Esophagus (tissue), 2 donors: ENCODE results near the gene SAPCD1. TPM values are rescaled to one million over a fixed set of nuclear protein-coding genes. Genes with fewer than 3 reads are reported as not detected.
A peak's percentile ranks its signal among the peaks of the same experiment; 100 is the strongest.

Source experiments
- H3K27ac ChIP-seq, 2 donors: one replicate each; pipeline ENCODE4 v1.5.1; 2013; ENCODE audit warnings: low read depth in 2 of 2, mild to moderate bottlenecking in 2 of 2, inconsistent platforms in 1 of 2, low read length in 1 of 2, moderate library complexity in 1 of 2
- H3K27me3 ChIP-seq, 2 donors: one replicate each; pipeline ENCODE4 v1.6.1; 2013; ENCODE audit warnings: low read length in 2 of 2, control low read depth in 1 of 2, mild to moderate bottlenecking in 1 of 2; ENCODE audit not compliant: insufficient read depth in 2 of 2, control insufficient read depth in 1 of 2
- H3K36me3 ChIP-seq, 2 donors: one replicate each; pipeline ENCODE4 v1.6.1; 2013; ENCODE audit warnings: low read length in 1 of 2; ENCODE audit not compliant: control insufficient read depth in 2 of 2, insufficient read depth in 2 of 2
- H3K4me1 ChIP-seq, 2 donors: one replicate each; pipeline ENCODE4 v1.6.1; 2013; ENCODE audit warnings: low read length in 1 of 2; ENCODE audit not compliant: control insufficient read depth in 2 of 2, insufficient read depth in 2 of 2
- H3K4me3 ChIP-seq, 2 donors: one replicate each; pipeline ENCODE4 v1.5.1; 2013; ENCODE audit warnings: low read length in 2 of 2, mild to moderate bottlenecking in 2 of 2, low read depth in 1 of 2, moderate library complexity in 1 of 2
- H3K9me3 ChIP-seq, 2 donors: one replicate each; pipeline ENCODE4 v1.6.1; 2013; ENCODE audit warnings: mild to moderate bottlenecking in 2 of 2, low read depth in 1 of 2, low read length in 1 of 2, moderate library complexity in 1 of 2; ENCODE audit not compliant: control insufficient read depth in 2 of 2, insufficient read depth in 1 of 2
- WGBS, 2 donors: extraction: QIAGEN DNeasy Blood & Tissue Kit; methylation state at CpG; one replicate each; pipeline ENCODE4 v1.1.7; 2013; 5-methylcytosine and 5-hydroxymethylcytosine counted together
- polyA plus RNA-seq, 2 donors: library from polyadenylated mRNA; stranded (reverse); fragments of 200-250 nt; gene quantifications; one replicate each; pipeline ENCODE4 v1.2.3, GENCODE V29; 2013
- donor health status: healthy with polysubstance abuse.
- donor health status: Bipolar disorder and iron deficiency.

The SAPCD1 gene
- polyA plus RNA-seq, 2 donors: 2.3 to 7.6 TPM

DNA sequence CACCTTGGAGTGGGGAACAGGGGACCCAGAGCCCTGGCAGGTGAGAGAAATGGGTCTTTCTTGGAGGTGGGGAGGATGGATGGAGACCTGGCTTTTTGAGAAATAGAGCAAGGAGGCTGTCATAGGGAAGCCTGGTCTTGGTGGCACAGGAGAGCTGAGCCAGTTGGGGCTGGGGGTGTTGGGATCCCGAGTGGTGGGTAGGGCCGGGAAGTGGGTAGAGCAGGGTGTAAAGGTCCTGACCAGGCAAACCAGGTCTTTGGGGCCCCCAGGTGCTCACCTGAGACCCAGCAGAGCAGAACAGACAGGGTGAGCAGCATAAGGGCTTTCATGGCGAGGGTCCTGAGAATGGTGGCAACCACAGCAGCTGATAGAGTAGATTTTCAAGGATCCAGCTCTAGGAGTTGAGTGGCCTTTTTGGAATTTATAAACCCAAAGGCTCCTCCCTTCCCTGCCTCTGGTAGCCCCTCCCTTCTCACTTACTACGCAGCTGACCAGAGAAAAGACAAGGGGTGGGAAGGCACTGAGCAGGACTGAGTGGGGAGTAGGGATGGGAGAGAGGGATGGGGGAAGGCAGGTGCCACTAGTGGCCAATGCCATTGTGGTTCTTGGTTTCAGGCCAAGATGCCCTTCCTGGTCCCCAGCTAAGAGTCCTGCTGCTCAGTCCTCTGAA, 41.0 kb upstream of the SAPCD1 start, which contains the start of gene LY6G6C:
Gene LY6G6C, minus strand, starts transcription at position 396 of the 670 bp plus-strand sequence. Its CDS starts 67 bp downstream, at position 329.
- no peaks in the 10 kb centered on the region for H3K9me3 ChIP-seq
- H3K27me3 ChIP-seq: no peaks in the 10 kb centered on the region
- no peak within 1 kb of the TSS for H3K4me3 ChIP-seq
- H3K27ac ChIP-seq: peak within 1 kb of the TSS; percentile 21 to 97
- 83 to 89% methylated on average over 4 of the region's 4 CpGs for WGBS, 2 donors
- no peaks in the 10 kb centered on the region for H3K36me3 ChIP-seq
- H3K4me1 ChIP-seq: peaks cover 0 to 25% of the 10 kb centered on the region in 2 donors

DNA sequence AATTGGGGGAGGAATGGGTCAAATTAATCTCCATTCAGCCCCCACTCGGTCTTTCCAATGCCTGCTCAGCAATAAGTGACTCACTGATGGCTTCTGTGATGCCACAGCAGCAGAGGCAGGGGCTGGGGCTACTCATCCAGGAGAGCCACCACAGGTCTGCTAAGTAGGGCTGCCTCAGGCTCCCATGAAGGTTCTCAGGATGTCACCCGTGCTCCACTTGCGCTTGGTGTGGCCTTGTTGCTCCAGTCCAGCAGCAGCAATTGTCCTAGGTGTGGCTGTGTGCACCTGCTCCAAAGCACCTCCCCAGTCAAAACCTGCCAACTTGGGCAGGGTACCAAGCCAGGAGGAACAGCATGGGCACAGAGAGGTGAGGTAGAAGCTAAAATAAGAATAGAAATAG, 40.3 kb upstream of the SAPCD1 start:
- WGBS, 2 donors: 74 to 77% methylated on average over 3 of the region's 3 CpGs
- H3K9me3 ChIP-seq: no peaks in the 10 kb centered on the region
- H3K27me3 ChIP-seq: no peaks in the 10 kb centered on the region
- H3K4me3 ChIP-seq: no peak overlapping the region
- peak overlapping the region; percentile 21 to 62 for H3K27ac ChIP-seq
- H3K36me3 ChIP-seq: peaks cover 0 to 2% of the 10 kb centered on the region in 2 donors
- peaks cover 0 to 25% of the 10 kb centered on the region in 2 donors for H3K4me1 ChIP-seq

DNA sequence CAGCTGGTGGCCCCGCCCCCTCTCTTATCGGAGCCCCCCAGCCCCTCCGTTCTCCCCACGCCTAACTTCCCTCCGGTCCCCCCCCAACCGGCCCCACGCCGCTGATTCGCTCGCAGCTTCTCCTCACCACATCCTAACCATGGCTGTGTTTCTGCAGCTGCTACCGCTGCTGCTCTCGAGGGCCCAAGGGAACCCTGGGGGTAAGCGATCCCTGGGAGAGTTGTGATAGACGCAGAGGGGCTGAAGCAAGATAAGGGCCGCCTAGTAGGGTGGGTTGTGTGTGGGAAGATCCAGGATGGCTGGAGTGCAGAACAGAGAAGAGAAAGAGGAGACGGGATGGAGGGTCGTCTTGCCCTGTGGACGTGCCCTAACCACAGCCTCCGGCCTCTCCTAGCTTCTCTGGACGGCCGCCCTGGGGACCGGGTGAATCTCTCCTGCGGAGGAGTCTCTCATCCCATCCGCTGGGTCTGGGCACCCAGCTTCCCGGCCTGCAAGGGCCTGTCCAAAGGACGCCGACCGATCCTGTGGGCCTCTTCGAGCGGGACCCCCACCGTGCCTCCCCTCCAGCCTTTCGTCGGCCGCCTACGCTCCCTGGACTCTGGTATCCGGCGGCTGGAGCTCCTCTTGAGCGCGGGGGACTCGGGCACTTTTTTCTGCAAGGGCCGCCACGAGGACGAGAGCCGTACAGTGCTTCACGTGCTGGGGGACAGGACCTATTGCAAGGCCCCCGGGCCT, 39.0 kb upstream of the SAPCD1 start, which contains the start of gene MPIG6B:
Gene MPIG6B, plus strand, starts transcription at position 129 of the 735 bp plus-strand sequence. Its CDS starts 11 bp downstream, at position 140.
- Histone ChIP-seq H3K4me1 (peaks cover 0 to 19% of the 10 kb centered on the region in 2 donors), H3K9me3 (no peaks in the 10 kb centered on the region), H3K27me3 (no peaks in the 10 kb centered on the region), H3K36me3 (peaks cover 0 to 7% of the 10 kb centered on the region in 2 donors), H3K27ac (peak within 1 kb of the TSS; percentile 21 to 62), H3K4me3 (no peak within 1 kb of the TSS)
- WGBS, 2 donors: 77 to 85% methylated on average over 41 to 46 of the region's 46 CpGs

- Histone ChIP-seq H3K4me1 (peaks cover 0 to 17% of the 10 kb centered on the region in 2 donors), H3K27me3 (no peaks in the 10 kb centered on the region), H3K36me3 (peaks cover 0 to 7% of the 10 kb centered on the region in 2 donors), H3K9me3 (no peaks in the 10 kb centered on the region), H3K27ac (peak overlapping the region in 1 of 2 donors; percentile 54), H3K4me3 (no peak overlapping the region)
- 85 to 88% methylated on average over 25 of the region's 25 CpGs for WGBS, 2 donors
These were observed 38.3 kb upstream of the SAPCD1 start for GRCh38 chr6:31723980-31724691.

- Histone ChIP-seq H3K27me3 (no peaks in the 10 kb centered on the region), H3K4me3 (no peak overlapping the region), H3K36me3 (peaks cover 0 to 9% of the 10 kb centered on the region in 2 donors), H3K4me1 (peaks cover 0 to 10% of the 10 kb centered on the region in 2 donors), H3K27ac (peak overlapping the region; percentile 10 to 40), H3K9me3 (no peaks in the 10 kb centered on the region)
- WGBS, 2 donors: 80 to 83% methylated on average over 12 of the region's 12 CpGs
These were observed 36.7 kb upstream of the SAPCD1 start for GRCh38 chr6:31725502-31726350.

GRCh38 chr6:31727034-31727716, 35.3 kb upstream of the SAPCD1 start:
- 74 to 81% methylated on average over 7 of the region's 7 CpGs for WGBS, 2 donors

DNA sequence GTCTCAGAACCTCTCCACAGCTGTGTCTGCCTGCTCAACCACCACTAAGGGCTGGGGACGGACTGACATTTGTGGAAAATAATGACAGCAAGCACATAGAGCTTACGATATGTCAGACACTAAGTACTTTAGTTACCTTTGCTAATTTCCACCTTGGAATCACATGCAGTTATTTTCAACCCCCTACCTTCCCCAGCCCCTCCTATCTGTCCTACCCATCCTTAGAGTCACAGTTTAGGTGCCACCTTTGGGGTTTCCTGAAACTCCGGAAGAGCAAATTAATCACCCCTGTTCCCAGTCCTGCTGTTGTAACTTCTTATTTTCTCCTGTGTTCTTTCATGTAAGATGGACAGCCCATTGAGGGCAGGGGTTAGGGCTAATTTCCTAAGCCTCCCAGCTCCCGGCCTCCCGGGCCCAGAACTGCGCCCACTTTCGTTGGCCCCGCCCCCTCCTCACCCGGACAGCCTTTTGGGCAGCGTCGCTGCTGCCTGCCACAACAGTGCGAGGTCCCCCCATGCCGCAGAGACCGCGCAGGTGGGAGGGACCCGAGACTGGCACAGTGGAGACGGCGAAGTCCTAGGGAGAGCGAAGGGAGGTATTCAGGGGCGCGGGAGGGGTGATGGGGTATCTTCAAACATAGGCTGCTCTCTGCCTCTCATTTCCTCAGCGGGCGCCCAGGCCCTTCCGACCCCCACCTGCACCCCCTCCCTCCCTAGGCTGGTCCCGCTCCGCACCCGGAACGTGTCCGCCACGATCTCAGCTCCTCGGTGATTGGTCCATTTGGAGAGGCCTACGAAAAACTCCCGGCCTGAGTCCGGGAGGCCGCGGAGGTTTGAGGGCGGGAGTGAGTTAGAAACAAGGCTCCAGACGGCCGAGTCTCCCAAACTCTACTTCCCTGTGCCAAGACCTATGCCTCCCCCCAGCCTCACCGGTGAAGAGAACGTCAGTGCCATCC, 34.5 kb upstream of the SAPCD1 start:
- Histone ChIP-seq H3K36me3 (peaks cover 4 to 16% of the 10 kb centered on the region in 2 donors), H3K4me1 (peaks cover 0 to 8% of the 10 kb centered on the region in 2 donors), H3K9me3 (no peaks in the 10 kb centered on the region), H3K4me3 (peak overlapping the region; percentile 74 to 80), H3K27me3 (no peaks in the 10 kb centered on the region), H3K27ac (peak overlapping the region; percentile 96 to 99)
- 66 to 72% methylated on average over 41 of the region's 41 CpGs for WGBS, 2 donors

More at GRCh38 chr6:31727034-31727716, 35.3 kb upstream of the SAPCD1 start:
- no peaks in the 10 kb centered on the region for H3K27me3 ChIP-seq
- peaks cover 4 to 15% of the 10 kb centered on the region in 2 donors for H3K36me3 ChIP-seq
- peaks cover 0 to 10% of the 10 kb centered on the region in 2 donors for H3K4me1 ChIP-seq
- H3K27ac ChIP-seq: peak overlapping the region; percentile 43 to 65
- H3K9me3 ChIP-seq: no peaks in the 10 kb centered on the region
- H3K4me3 ChIP-seq: peak overlapping the region in 1 of 2 donors; percentile 1
